Esophagus muscularis mucosa (tissue), 4 donors: Measurements from ENCODE around the gene WFDC8.

ENCODE experiments used
- EP300 ChIP-seq: sonication (generic); formaldehyde crosslinking; IDR thresholded peaks from one replicate; pipeline ENCODE4 v1.6.1; 2017; ENCODE audit warnings: antibody characterized with exemption
- POLR2A ChIP-seq: fragments of 450-650 bp; IDR thresholded peaks from one replicate; pipeline ENCODE4 v1.6.1; 2017; ENCODE audit warnings: antibody characterized with exemption, moderate library complexity, mild to moderate bottlenecking, low read depth
- POLR2AphosphoS5 ChIP-seq, 2 donors: sonication (generic); formaldehyde crosslinking; IDR thresholded peaks; one replicate each; pipeline ENCODE4 v1.6.1; 2017; ENCODE audit warnings: antibody characterized with exemption in 2 of 2
- TF ChIP-seq, protein P1 (sequence below), 3 experiments: fragments of 200-600 bp in 2 of 3; fragments of 450-650 bp in 1 of 3; sonication (generic) in 2 of 3; IDR thresholded peaks; one replicate each; pipeline ENCODE4 v1.5.1; 2017 to 2019; ENCODE audit warnings: antibody characterized with exemption in 3 of 3, mild to moderate bottlenecking in 2 of 3, moderate library complexity in 1 of 3

DNA sequence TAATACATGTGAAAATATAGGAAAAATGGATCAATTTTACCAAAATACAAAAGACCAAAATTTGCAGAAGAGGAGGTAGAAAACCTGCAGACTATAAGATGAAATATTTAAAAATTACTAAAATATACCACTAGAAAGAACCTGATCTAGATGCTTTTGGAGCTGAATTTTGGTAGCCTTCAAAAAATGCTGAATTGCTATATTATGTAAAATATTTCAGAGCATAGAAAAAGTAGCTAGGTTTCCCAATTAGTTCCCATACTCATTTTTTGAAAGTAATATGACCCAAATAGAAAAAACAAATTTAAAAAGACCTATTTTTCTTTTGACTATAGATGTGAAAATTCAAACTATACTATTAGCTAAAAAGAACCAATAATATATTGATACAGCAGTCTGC lies 28.3 kb downstream of the WFDC8 start:
- TF ChIP-seq, protein P1, sequence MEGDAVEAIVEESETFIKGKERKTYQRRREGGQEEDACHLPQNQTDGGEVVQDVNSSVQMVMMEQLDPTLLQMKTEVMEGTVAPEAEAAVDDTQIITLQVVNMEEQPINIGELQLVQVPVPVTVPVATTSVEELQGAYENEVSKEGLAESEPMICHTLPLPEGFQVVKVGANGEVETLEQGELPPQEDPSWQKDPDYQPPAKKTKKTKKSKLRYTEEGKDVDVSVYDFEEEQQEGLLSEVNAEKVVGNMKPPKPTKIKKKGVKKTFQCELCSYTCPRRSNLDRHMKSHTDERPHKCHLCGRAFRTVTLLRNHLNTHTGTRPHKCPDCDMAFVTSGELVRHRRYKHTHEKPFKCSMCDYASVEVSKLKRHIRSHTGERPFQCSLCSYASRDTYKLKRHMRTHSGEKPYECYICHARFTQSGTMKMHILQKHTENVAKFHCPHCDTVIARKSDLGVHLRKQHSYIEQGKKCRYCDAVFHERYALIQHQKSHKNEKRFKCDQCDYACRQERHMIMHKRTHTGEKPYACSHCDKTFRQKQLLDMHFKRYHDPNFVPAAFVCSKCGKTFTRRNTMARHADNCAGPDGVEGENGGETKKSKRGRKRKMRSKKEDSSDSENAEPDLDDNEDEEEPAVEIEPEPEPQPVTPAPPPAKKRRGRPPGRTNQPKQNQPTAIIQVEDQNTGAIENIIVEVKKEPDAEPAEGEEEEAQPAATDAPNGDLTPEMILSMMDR (IDR thresholded peaks at IDR 0.05), result no peak
- TF ChIP-seq POLR2A (no peak), POLR2AphosphoS5 (IDR thresholded peaks at IDR 0.05) (no peak), EP300 (no peak)
